Activated CD8-positive, alpha-beta memory T cell treated with anti-CD3 and anti-CD28 coated beads, Interleukin-2, amount 50 U/mL, for 24 hours (primary cell): ENCODE results near the gene PGAM2.

Experiments
- DNase-seq: peaks from one replicate; pipeline ENCODE4 v3.0.0-alpha.2; 2020; ENCODE audit errors: extremely low read depth

Gene PGAM2

DNA sequence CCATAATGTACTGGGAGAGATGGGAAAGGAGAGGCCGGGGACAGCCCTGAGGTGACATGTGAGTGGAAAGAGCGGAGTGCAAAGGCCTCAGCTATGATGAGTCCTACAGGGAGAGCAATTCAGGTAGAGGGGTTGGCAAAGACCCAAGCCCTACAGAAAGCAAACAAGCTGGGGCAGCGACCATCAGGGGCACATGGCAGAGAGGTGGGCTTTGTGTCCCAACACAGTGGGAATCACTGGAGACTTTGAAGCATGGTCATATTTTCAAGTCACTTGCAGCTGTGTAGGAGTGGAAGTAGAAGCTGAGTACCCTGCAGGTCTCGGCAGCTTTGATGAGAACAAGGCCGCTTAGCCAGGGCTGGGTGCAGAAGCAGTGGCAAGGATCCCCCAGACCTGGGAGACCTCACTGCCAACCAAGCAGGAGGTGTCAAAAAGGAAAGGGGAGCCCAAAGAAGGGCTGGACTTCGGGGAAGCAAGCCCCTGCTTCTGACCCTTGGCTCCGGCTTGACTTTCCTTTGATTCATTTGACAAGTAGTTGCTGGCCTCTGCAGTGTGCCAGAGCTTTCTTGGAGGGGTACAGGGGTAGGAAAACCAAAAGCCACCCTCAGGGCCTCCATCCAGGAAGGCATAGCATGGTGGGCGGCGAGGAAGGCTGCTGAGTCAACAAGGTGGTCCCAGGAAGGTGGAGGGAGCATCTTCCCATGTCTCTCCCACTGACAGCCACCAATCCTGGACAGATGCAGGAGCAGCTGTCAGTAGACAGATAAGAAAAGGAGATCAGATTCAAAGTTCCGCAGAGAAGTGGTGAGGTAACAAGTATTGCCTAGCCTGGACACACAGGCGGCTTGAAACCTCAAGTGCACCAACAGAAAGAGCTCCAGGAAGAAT, 1.9 kb upstream of the PGAM2 start:
- DNase-seq = no peak

DNA sequence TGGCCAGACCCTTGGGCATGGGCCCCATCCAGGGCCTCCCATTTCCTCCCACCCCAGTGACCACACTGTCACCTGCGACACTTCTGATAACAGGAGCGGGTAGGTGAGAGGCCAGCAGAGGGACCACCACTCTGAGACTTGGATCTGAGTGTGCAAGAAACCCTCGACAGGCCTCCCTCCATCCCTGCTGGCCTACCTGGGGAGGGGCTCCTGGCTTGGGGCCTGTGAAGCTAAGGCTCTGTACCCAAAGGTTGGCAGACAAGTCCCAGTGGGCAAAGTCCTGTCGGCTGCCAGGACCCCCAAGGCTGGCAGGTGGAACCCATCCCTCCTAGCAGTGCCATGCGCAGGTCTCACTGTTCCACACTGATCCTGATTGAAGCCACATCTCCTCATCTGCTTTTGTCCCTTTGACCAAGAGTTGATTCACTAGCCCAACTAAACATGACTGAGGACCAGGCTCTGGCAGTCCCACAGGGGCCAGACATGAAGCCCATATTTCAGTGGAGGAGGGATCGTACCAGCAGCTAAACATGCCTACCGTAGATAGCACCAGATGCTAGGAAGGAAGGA, 1.2 kb upstream of the PGAM2 start:
- no peak for DNase-seq

DNA sequence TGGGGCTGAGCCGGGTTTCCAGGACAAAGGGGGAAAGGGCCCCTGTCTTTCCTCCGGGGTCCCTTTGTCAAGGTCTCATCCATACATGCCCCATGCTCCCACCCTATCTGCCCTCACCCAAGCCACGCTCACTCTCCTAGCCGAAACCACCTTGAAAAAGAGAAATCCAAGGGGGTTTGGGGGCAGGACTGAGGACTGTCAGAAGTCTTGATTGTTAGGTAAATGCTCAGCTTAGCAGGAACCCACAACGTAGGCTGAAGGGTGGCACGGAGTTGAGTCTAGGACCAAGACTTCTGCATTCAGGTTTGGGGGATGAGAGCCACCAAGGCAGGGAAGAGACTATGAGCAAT, 719 bp upstream of the PGAM2 start:
- no peak for DNase-seq

DNA sequence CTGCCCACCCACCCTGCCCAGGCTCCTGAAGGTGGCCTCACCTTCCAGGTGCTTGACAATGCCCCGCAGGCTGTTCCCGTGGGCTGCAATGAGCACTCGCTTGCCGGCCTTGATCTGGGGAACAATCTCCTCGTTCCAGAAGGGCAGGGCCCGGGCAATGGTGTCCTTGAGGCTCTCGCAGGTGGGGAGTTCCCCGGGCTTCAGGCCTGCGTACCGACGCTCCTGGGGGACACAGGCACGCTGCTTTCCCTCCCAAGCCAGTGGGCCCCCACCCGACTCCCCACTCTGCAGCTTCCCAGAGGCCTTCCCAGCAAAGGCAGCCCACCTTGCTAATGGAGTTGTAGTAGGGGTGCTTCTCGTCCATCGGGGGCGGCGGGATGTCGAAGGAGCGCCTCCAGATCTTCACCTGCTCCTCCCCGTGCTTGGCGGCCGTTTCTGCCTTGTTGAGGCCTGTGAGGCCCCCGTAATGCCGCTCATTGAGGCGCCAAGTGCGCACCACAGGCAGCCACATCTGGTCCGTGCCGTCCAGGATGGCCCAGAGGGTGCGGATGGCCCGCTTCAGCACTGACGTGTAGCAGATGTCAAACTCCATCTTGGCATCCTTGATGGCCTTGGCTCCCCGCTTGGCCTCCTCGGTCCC, 456 bp downstream of the PGAM2 start:
- DNase-seq = no peak

DNA sequence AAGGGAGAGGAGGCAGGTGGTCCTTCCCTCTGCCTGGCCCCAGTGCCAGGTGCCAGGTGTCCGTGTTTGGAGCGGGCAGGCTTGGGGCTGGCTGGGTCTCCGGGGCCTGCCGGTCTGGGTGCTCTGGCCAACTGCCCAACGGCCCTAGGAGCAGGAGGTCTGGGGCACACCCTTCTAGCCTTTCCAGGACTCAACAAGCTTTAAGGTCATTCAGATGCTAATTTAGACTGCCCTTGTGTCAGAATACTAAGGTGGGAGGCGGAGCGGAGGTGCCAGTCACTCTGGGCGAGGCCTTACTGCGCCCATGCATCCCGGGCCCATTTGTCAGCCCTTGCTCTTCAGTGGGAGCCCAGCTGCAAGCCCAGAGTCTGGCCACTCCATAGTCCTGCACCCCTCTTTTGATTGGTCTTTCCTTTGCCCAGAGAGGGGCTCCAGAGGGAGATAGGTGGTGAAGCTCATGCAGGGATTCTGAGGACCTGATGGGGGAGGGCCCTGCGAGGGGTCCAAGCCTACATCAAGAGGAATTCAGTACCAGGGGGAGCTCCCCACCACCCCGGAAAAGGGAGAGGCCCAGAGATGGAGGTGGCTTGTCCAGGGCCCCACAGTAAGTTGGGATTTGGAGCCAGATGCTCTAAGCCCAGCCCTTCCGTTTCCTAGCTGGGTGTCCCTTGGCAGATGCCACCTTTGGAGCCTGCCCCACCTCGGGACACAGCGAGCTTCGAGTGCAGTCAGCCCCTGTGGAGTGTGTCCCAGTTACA, 1.3 kb downstream of the PGAM2 start:
- no peak for DNase-seq

DNA sequence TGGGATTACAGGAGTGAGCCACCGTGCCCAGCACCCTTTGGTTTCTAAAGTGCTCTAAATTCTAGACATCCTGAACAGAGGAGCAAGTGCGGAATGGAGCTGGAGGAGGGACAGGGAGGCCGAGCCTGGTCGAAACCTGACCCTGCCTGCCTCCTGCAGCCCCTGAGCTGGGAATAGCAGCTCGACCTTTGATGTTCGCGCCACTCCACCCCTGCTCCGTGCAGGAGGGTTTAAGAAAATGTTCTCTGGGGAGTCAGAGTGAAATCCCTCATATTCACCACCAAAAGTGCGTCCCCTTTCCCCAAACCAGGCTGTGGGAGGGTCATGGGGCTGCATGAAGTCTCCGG, 1.8 kb downstream of the PGAM2 start:
- no peak for DNase-seq

DNA sequence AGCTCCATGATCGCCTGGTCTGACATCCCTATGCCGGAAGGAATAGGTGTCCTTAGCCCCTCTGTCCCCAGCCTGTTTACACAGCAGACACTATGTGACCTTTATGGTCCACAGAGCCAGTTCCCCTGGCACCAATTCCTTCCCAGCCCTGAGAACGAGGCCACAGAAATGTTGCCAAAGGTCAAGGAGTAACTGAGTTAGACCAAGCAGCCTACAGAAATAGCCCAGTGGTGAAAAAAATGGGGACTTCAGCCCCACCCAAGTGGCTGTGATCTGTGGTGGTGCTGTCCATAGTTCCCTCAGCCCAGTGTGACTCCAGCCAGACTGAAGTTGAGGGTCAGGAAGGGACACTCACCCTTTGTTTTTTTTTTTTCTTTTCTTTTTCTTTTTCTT, 2.5 kb downstream of the PGAM2 start:
- DNase-seq = no peak

DNA sequence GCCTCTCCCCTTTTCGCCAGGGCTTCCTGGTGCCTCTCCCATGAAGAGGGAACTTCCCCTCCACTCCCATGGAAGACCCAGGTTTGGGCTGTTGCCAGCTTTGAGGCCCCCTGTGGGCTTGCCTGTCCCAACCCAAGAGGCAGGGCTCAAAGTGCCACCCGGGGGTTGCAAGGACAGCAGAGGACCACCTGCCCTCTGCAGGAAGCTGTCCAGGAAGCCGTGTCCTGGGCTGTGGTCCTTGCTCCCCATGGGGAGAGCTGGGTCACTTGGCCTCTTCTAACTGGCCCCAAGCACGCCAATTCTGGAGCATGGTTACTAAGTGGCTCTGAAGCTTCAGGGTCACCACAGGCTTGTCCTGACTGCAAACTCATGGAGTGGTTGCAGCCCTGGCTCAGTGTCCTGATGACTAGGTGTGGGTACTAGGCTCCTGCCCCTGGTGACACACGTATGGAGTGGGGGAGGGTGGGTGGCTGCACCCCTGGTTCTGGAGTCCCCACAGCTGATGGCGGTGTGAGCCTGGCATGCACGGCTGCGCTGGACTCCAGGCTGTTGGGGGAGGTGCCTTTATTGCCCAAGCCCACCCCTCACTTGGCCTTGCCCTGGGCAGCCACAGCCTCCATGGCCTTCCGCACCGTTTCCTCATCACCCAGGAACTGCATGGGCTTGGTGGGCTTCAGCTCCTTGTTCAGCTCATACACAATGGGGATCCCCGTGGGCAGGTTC, 3.0 kb downstream of the PGAM2 start:
- DNase-seq = no peak

DNA sequence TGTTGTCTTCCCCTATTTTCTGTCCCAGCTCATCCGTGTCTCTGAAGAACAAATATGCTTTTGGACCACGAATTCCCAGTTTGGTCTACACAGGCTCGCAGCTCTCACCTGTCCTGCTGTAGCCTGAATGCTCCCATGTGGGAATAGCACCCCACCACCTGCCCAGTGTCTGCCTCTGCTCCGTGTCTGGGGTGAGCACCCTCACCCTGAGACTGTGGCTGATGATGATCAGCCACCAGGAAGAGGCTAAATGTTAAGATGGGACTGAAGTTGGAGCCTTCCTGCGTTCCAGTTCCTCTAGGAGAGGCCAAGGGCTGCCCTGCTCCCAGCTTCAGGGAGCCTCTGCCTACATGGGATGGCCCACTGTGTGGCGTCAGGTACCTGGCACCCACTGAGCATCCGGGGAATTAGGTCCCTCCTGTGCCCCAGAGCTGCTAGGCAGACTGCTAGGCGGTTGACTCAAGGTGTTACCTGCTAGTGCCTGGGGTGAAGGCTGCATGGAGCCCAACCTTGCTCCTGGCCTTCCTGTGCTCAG, 3.7 kb downstream of the PGAM2 start:
- DNase-seq = no peak

DNA sequence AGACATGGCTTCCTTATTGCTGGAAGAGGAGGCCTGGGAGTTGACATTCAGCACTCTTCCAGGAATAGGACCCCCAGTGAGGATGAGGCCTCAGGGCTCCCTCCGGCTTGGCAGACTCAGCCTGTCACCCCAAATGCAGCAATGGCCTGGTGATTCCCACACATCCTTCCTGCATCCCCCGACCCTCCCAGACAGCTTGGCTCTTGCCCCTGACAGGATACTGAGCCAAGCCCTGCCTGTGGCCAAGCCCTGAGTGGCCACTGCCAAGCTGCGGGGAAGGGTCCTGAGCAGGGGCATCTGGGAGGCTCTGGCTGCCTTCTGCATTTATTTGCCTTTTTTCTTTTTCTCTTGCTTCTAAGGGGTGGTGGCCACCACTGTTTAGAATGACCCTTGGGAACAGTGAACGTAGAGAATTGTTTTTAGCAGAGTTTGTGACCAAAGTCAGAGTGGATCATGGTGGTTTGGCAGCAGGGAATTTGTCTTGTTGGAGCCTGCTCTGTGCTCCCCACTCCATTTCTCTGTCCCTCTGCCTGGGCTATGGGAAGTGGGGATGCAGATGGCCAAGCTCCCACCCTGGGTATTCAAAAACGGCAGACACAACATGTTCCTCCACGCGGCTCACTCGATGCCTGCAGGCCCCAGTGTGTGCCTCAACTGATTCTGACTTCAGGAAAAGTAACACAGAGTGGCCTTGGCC, 4.3 kb downstream of the PGAM2 start:
- DNase-seq = no peak

DNA sequence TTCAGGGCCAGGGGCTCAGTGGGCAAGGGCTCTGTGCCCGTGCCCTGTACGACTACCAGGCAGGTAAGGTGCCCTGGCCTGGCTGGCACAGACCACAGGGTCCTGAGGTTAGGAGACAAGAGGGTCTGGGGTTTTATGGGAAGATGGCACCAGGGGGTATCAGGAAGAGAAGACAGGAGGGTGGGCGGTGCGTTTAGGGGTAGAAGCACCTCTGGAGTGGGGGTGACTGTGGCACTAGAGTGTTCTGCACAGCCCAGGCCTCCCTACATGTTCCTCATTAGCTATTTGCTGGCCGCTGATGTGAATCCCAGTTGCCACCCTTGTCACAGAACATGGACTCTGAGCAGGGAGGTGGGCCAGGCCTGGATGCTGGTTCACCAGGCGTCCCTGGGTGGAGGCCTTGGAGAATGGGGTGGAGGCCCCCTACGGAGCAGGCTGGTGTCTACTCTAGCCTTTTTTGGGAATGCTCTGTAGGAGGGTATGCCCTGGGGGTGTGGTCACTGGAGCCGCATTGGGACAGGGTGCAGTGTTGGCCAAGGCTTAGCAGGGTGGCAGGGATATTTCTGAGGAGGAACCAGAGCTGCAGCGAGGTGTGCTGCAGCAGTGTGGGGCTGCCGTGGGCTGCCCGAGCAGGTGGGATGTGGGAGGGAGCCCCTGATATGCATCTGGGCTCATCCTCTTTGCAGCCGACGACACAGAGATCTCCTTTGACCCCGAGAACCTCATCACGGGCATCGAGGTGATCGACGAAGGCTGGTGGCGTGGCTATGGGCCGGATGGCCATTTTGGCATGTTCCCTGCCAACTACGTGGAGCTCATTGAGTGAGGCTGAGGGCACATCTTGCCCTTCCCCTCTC, 5.0 kb downstream of the PGAM2 start:
- DNase-seq = no peak

DNA sequence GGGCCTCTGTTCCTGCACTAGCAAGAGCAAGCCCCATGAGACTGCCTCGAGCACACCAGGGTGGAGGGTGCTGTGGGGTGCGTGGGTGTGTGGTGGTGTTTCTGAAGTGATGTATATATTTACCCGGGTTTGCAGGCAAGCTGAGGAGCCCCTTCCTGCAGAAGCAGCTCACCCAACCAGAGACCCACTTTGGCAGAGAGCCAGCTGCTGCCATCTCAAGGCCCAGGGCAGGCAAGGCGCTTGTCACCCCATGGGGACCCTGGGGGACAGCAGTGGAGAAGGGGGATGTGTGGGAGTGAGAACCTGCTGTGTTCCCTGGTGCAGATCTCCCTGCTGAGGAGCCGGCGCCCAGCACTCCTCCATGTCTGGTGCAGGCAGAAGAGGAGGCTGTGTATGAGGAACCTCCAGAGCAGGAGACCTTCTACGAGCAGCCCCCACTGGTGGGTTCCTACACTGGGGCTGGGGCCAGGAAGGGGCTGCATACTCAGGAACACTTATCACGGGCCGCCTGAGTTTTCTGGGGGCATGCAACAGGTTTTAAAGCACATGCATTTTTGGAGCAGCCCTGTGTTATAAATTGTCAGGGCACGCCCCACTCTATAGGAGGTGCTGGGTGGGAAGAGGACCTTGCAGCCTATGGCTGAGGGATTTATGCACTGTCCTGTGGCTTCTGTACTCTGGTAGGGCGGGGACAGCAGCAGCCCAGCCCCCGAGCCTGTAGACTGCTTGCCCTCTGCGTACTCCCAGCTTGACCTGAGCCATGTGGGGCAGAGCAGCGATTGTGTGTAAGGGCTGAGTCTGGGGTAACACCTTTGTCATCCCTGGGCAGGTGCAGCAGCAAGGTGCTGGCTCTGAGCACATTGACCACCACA, 5.9 kb downstream of the PGAM2 start:
- no peak for DNase-seq

DNA sequence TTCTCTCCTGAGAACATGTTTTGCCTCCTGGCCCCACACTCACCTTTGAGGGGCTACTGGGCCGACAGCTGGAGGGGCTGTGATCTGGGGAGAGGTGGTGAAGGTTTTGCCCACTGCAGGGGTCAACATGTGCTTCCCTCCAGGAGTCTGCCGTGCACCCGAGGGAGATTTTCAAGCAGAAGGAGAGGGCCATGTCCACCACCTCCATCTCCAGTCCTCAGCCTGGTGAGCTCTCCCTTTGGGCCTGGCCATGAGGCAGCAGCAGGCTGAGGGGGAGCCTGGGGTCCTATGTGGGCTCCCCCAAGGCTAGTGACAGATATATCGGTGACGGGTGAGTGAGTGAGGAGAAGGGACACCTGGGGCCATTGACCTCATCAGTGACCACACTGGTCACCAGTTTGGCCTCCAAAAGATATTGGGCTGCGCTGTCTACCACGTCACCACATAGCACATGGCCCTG, 6.6 kb downstream of the PGAM2 start:
- DNase-seq = no peak

DNA sequence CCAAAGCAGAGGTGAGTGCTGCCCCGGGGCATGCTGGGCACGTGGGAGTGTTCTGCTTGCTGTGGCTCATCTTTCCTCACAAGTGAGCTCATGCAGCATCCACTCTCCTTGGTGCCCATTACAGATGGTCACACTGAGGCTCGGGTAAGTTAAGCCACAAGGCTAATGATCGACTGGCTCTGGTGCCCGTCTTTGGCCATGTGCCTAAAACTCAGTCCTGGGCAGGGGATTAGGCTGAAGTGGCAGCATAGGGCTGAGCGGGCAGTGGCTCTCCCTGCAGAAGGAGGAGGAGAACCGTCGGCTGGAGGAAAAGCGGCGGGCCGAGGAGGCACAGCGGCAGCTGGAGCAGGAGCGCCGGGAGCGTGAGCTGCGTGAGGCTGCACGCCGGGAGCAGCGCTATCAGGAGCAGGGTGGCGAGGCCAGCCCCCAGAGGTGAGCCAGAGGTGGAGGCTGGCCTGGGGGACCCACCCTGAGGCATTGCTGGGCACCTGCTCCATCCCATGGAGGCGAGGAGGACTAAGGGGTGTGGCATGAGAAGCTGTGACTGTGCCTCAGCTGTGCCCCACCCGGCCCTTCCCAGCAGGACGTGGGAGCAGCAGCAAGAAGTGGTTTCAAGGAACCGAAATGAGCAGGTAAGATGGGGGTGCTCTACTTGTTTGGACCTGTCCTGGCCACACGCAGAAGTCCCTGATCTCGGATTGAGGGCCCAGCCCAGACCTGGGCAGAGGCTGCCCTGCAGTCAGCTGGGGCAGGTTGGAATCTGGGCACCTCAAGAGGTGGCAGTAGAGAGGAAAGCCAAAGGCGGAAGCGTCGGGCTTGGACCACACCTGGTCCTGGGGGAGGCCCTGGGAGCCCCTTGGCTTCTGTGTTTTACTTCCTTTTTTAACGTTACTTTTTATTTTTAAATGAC, 7.3 kb downstream of the PGAM2 start:
- DNase-seq = no peak

DNA sequence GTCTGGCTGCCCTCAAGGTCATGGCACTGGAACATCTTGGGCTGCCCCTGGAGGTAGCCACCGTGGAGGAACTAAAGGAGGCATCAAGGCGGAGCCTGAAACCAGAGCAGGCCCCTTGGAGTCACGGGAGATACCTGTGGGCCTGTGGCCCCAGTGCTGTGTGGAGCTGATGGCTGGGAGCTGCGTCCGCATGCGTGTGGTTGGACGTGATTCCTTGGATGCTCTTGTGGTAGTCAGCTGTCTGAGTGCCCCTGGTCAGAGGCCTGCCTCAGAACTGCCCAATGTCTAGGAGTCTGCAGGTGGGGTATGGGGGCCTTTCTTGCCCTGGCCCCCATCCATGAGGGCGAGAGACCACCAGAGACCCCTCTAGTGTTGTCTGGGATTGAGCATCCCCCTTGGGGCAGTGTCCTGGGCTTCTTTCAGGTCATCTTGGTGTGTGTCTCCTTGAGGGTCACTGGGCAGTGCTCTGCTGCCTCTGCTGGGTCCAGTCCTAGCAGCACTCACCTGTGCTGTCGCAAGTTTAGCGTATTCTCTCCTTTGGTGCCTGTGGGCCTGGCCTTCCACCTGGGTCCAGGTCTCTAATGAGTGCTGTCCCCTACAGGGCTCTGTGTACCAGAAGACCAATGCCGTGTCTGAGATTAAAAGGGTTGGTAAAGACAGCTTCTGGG, 8.1 kb downstream of the PGAM2 start:
- DNase-seq = no peak

DNA sequence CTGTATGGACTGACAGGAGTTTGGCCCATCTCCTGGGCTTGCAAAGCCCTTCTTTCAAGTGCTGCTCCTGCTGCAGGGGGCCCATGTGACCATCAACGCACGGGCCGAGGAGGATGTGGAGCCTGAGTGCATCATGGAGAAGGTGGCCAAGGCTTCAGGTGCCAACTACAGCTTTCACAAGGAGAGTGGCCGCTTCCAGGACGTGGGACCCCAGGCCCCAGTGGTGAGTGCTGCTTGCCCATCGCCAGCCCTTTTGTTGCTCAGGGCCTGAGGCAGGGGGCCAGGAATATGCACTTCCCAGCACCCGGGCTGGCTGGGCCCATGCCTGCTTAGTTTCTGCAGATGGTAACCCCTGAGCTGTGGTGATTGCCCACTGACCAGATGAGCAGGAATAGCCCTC, 8.7 kb downstream of the PGAM2 start:
- no peak for DNase-seq

DNA sequence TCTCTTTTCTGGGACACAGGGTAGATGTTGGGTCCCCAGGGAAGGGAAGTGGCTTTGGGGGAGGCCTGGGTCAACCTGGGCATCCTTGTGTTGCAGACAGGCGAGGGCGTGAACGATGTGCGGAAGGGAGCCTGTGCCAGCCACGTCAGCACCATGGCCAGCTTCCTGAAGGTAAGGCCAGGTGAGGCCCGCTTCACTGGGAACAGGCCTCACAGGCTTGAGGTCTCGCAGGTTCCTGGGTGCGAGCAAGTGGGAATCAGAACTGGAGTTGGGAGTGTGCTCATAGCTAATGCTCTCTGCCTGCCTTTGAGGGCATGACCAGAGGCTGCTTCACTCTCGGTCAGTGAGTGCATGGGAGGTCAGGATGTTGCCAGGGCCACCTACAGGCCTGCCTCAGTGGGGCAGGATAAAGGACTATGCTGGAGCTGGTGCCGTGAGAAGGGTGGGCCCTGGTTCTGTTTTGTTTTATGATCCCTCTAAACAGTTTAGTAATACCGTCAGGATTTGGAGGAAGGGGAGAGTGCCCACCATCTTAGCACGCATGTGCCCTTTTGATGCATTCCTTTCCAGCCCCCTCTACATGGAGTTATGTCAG, 12.5 kb downstream of the PGAM2 start:
- no peak for DNase-seq
